HCT116 (cell line): Measurements from ENCODE around the gene SLC30A3. TPM values are rescaled to one million over a fixed set of nuclear protein-coding genes. Genes with fewer than 3 reads are reported as not detected.

Source experiments
- ATAC-seq: fragments of 200-7000 bp; cut with Tn5 transposase; 2 replicates; pipeline ENCODE4 v1.9.1; 2020; ENCODE audit warnings: mild to moderate bottlenecking, moderate library complexity
- BruUV-seq: library from RNA; stranded (reverse); fragments of 400-500 nt; replicated peaks from 2 replicates; lab custom pipeline; 2021; lab: Mats Ljungman, UMichigan
- CTCF ChIA-PET: fragments of 300-600 bp; sonication (Branson Sonifier 250); formaldehyde crosslinking; loops from one replicate; lab custom pipeline; 2021; ENCODE audit warnings: antibody characterized with exemption; lab: Charles Lee
- POLR2A ChIA-PET: fragments of 300-600, 350-600 bp; sonication (Branson Sonifier 250); formaldehyde crosslinking; loops from one replicate; lab custom pipeline; 2021; ENCODE audit warnings: antibody characterized with exemption; lab: Charles Lee
- RAD21 ChIA-PET, 2 experiments: fragments of 300-600 bp; sonication (Branson Sonifier 250); formaldehyde crosslinking; loops; one replicate each; lab custom pipeline; 2023; ENCODE audit warnings: low total read pairs in 2 of 2; ENCODE audit not compliant: uncharacterized antibody in 2 of 2, unreplicated experiment in 2 of 2, low non-redundant PET in 1 of 2; lab: Charles Lee
- DNase-seq: peaks from one replicate; pipeline ENCODE4 v3.0.0-alpha.2; 2010; ENCODE audit warnings: low read depth, low spot score
- H2AFZ ChIP-seq: fragments of 200-600 bp; shearing (Covaris generic), sonication (generic); 2 replicates; pipeline ENCODE4 v1.6.1; 2017; ENCODE audit warnings: low read depth, mixed run types, mixed read lengths, antibody characterized with exemption, low read length; ENCODE audit not compliant: poor library complexity, severe bottlenecking
- H3K27ac ChIP-seq: 2 replicates; pipeline ENCODE4 v1.5.1; 2012; ENCODE audit warnings: low read depth, low read length
- H3K27me3 ChIP-seq: fragments of 200-600 bp; sonication (generic); 2 replicates; pipeline ENCODE4 v1.6.1; 2016; ENCODE audit warnings: mixed run types, low read length, mixed read lengths; ENCODE audit not compliant: insufficient read depth
- H3K36me3 ChIP-seq, 2 experiments: fragments of 200-500 bp in 1 of 2; fragments of 200-600 bp in 1 of 2; sonication (Bioruptor generic) in 1 of 2; sonication (generic) in 1 of 2; 2 replicates each; pipeline versions ENCODE4 v1.5.1 to v1.6.1; 2014 to 2016; ENCODE audit warnings: low read length in 2 of 2, inconsistent platforms in 1 of 2, mixed read lengths in 1 of 2, mixed run types in 1 of 2; ENCODE audit not compliant: insufficient read depth in 2 of 2, control insufficient read depth in 1 of 2
- H3K4me1 ChIP-seq, 2 experiments: fragments of 200-600 bp in 1 of 2; sonication (generic) in 1 of 2; 2 replicates each; pipeline versions ENCODE4 v1.5.1 to v1.6.1; 2012 to 2017; ENCODE audit warnings: low read length in 2 of 2, inconsistent platforms in 1 of 2, mild to moderate bottlenecking in 1 of 2, mixed read lengths in 1 of 2, mixed run types in 1 of 2, moderate library complexity in 1 of 2; ENCODE audit not compliant: insufficient read depth in 2 of 2, control insufficient read depth in 1 of 2
- H3K4me2 ChIP-seq: fragments of 200-600 bp; sonication (generic); 2 replicates; pipeline ENCODE4 v1.6.1; 2017; ENCODE audit warnings: mixed run types, low read length, mixed read lengths
- H3K4me3 ChIP-seq, 2 experiments: fragments of 200-600 bp in 1 of 2; sonication (generic) in 1 of 2; replicated peaks in 1 of 2; 2 replicates each; pipeline ENCODE4 v1.5.1; 2011 to 2016; ENCODE audit warnings: low read length in 2 of 2, control low read depth in 1 of 2, low read depth in 1 of 2, mild to moderate bottlenecking in 1 of 2, mixed read lengths in 1 of 2, mixed run types in 1 of 2
- H3K79me2 ChIP-seq: fragments of 200-600 bp; sonication (generic); 2 replicates; pipeline ENCODE4 v1.6.1; 2017; ENCODE audit warnings: mild to moderate bottlenecking, mixed run types, low read length, moderate library complexity, mixed read lengths; ENCODE audit not compliant: insufficient read depth
- H3K9ac ChIP-seq: fragments of 200-600 bp; sonication (generic); 2 replicates; pipeline ENCODE4 v1.6.1; 2016; ENCODE audit warnings: low read length, mixed read lengths
- H3K9me2 ChIP-seq: fragments of 200-600 bp; sonication (generic), shearing (Covaris generic); 2 replicates; pipeline ENCODE4 v1.6.1; 2017; ENCODE audit warnings: mixed run types, mild to moderate bottlenecking, moderate library complexity; ENCODE audit not compliant: insufficient read depth
- H3K9me3 ChIP-seq, 2 experiments: fragments of 200-500 bp in 1 of 2; fragments of 200-600 bp in 1 of 2; sonication (Bioruptor generic) in 1 of 2; sonication (generic) in 1 of 2; 2 replicates each; pipeline ENCODE4 v1.6.1; 2014 to 2017; ENCODE audit warnings: low read length in 2 of 2, mixed read lengths in 2 of 2, inconsistent platforms in 1 of 2, low read depth in 1 of 2, mild to moderate bottlenecking in 1 of 2, mixed run types in 1 of 2, moderate library complexity in 1 of 2; ENCODE audit not compliant: control insufficient read depth in 1 of 2, insufficient read depth in 1 of 2
- H4K20me1 ChIP-seq: fragments of 200-600 bp; sonication (generic), shearing (Covaris generic); 2 replicates; pipeline ENCODE4 v1.6.1; 2017; ENCODE audit warnings: mixed run types, mild to moderate bottlenecking, moderate library complexity; ENCODE audit not compliant: insufficient read depth
- EGR1 ChIP-seq: IDR thresholded peaks from 2 replicates; pipeline ENCODE4 v1.6.1; 2012; ENCODE audit warnings: low read depth
- ELF1 ChIP-seq: IDR thresholded peaks from 2 replicates; pipeline ENCODE4 v1.6.1; 2012; ENCODE audit warnings: low read depth, borderline replicate concordance
- EZH2 ChIP-seq: fragments of 200-600 bp; sonication (generic); IDR thresholded peaks from 2 replicates; pipeline ENCODE4 v1.6.1; 2017; ENCODE audit warnings: antibody characterized with exemption, mixed run types
- EZH2phosphoT487 ChIP-seq: fragments of 200-600 bp; IDR thresholded peaks from 2 replicates; pipeline ENCODE4 v1.6.1; 2018; ENCODE audit warnings: antibody characterized with exemption, borderline replicate concordance
- FOSL1 ChIP-seq: IDR thresholded peaks from 2 replicates; pipeline ENCODE4 v1.6.1; 2012; ENCODE audit warnings: low read depth
- RAD21 ChIP-seq: IDR thresholded peaks from 2 replicates; pipeline ENCODE4 v1.6.1; 2012; ENCODE audit warnings: low read depth, mild to moderate bottlenecking
- SIN3A ChIP-seq: IDR thresholded peaks from 2 replicates; pipeline ENCODE4 v1.6.1; 2012; ENCODE audit warnings: low read depth
- SRF ChIP-seq: IDR thresholded peaks from 2 replicates; pipeline ENCODE4 v1.6.1; 2012; ENCODE audit warnings: low read depth
- TCF7L2 ChIP-seq: IDR thresholded peaks from 2 replicates; pipeline ENCODE4 v1.7.0; 2011; ENCODE audit warnings: borderline replicate concordance, inconsistent platforms; ENCODE audit not compliant: insufficient read depth, insufficient read length; ENCODE audit errors: extremely low read depth
- intact Hi-C: fragments of 100-400 bp; cut with micrococcal nuclease; formaldehyde crosslinking; loops from 2 replicates; pipeline ENCODE4 v1.10.0; 2022
- total RNA-seq: library from RNA; stranded (reverse); gene quantifications from one replicate; pipeline ENCODE4 v1.2.1, GENCODE V29; 2021; ENCODE audit not compliant: unreplicated experiment
- TF ChIP-seq, protein P1 (sequence below): IDR thresholded peaks from 2 replicates; pipeline ENCODE4 v1.6.1; 2012; ENCODE audit warnings: low read depth

SLC30A3 gene
- total RNA-seq, 1 experiment from 2014 or later, result 20.5 TPM

DNA sequence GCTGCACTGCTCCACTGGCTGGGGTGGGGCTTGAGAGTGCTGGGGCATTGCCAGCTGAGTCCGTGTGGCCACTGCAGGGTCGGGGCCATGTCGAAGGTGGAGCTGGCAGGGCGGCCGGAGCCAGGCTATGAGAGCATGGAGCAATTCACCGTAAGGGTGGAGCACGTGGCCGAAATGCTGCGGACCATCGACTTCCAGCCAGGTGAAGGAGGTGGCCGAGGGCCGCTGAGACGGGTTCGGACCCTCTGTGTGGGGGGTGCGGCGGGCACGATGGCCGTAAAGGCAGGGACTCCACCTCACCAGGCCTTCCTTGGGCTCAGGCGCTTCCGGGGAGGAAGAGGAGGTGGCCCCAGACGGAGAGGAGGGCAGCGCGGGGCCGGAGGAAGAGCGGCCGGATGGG, 43.3 kb upstream of the SLC30A3 start:
- H3K9me3 ChIP-seq, result no peaks in the 10 kb centered on the region
- H3K79me2 ChIP-seq, result no peaks in the 10 kb centered on the region
- intact Hi-C loops, result no loop called here
- ChIA-PET CTCF (no interaction called here), RAD21 (no interaction called here), POLR2A (no interaction called here)
- H3K4me1 ChIP-seq, result peaks cover 0 to 8% of the 10 kb centered on the region in 2 experiments; a peak in 3 of 4 replicates
- no peak for ATAC-seq
- no peak overlapping the region for H3K27ac ChIP-seq
- no peak overlapping the region for H3K9ac ChIP-seq
- no peak overlapping the region for H3K4me3 ChIP-seq
- H4K20me1 ChIP-seq, result no peaks in the 10 kb centered on the region
- H3K9me2 ChIP-seq, result no peaks in the 10 kb centered on the region
- peaks cover 0 to 5% of the 10 kb centered on the region in 2 experiments; a peak in 1 of 4 replicates for H3K36me3 ChIP-seq
- H2AFZ ChIP-seq, result no peak overlapping the region
- TF ChIP-seq TCF7L2, result no peak
- TF ChIP-seq RAD21, result no peak
- TF ChIP-seq, protein P1, sequence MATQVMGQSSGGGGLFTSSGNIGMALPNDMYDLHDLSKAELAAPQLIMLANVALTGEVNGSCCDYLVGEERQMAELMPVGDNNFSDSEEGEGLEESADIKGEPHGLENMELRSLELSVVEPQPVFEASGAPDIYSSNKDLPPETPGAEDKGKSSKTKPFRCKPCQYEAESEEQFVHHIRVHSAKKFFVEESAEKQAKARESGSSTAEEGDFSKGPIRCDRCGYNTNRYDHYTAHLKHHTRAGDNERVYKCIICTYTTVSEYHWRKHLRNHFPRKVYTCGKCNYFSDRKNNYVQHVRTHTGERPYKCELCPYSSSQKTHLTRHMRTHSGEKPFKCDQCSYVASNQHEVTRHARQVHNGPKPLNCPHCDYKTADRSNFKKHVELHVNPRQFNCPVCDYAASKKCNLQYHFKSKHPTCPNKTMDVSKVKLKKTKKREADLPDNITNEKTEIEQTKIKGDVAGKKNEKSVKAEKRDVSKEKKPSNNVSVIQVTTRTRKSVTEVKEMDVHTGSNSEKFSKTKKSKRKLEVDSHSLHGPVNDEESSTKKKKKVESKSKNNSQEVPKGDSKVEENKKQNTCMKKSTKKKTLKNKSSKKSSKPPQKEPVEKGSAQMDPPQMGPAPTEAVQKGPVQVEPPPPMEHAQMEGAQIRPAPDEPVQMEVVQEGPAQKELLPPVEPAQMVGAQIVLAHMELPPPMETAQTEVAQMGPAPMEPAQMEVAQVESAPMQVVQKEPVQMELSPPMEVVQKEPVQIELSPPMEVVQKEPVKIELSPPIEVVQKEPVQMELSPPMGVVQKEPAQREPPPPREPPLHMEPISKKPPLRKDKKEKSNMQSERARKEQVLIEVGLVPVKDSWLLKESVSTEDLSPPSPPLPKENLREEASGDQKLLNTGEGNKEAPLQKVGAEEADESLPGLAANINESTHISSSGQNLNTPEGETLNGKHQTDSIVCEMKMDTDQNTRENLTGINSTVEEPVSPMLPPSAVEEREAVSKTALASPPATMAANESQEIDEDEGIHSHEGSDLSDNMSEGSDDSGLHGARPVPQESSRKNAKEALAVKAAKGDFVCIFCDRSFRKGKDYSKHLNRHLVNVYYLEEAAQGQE, result no peak
- TF ChIP-seq SIN3A, result no peak
- no peak for TF ChIP-seq EZH2
- no peak for TF ChIP-seq EGR1
- no peak for TF ChIP-seq ELF1
- no peak for TF ChIP-seq SRF
- no peak for TF ChIP-seq FOSL1
- no peak for TF ChIP-seq EZH2phosphoT487
- no peak for DNase-seq
- BruUV-seq, result no TSS peak
- H3K4me2 ChIP-seq, result no peak overlapping the region
- no peaks in the 10 kb centered on the region for H3K27me3 ChIP-seq
